Glutamatergic neuron (in vitro differentiated cells): ENCODE measurements around the gene MGAT4C. TPM values are rescaled to one million over a fixed set of nuclear protein-coding genes. Genes with fewer than 3 reads are reported as not detected.

Experiments used
- DNase-seq: peaks from one replicate; pipeline ENCODE4 v3.0.0; 2022
- H3K27ac Mint-ChIP-seq: one replicate; pipeline ENCODE4 v1.8.0; 2020; ENCODE audit warnings: mild to moderate bottlenecking, mixed read lengths, inconsistent platforms; ENCODE audit not compliant: unreplicated experiment
- H3K27me3 Mint-ChIP-seq: one replicate; pipeline ENCODE4 v1.8.0; 2020; ENCODE audit warnings: mild to moderate bottlenecking, moderate library complexity, mixed read lengths, inconsistent platforms; ENCODE audit not compliant: unreplicated experiment
- H3K36me3 Mint-ChIP-seq: one replicate; pipeline ENCODE4 v1.8.0; 2020; ENCODE audit warnings: mild to moderate bottlenecking, mixed read lengths, inconsistent platforms; ENCODE audit not compliant: unreplicated experiment
- H3K4me1 Mint-ChIP-seq: one replicate; pipeline ENCODE4 v1.8.0; 2020; ENCODE audit warnings: mild to moderate bottlenecking, low read depth, mixed read lengths, inconsistent platforms; ENCODE audit not compliant: unreplicated experiment
- H3K4me3 Mint-ChIP-seq: one replicate; pipeline ENCODE4 v1.8.0; 2020; ENCODE audit warnings: mild to moderate bottlenecking, mixed read lengths, inconsistent platforms; ENCODE audit not compliant: unreplicated experiment
- H3K9me3 Mint-ChIP-seq: one replicate; pipeline ENCODE4 v1.8.0; 2020; ENCODE audit warnings: mild to moderate bottlenecking, moderate library complexity, mixed read lengths, inconsistent platforms; ENCODE audit not compliant: unreplicated experiment
- total RNA-seq: library from RNA; stranded (reverse); fragmentation: NEBNext Ultra II Directional; extraction: Animal tissue kit (Norgen Biotek cat#: 25700); gene quantifications from one replicate; pipeline ENCODE4 v1.2.1, GENCODE V29; 2021; ENCODE audit not compliant: unreplicated experiment
- TF ChIP-seq, protein P1 (sequence below): fragments of 200-600 bp; sonication (generic); IDR thresholded peaks from one replicate; pipeline ENCODE4 v1.5.0; 2021; ENCODE audit not compliant: partially characterized antibody, unreplicated experiment

MGAT4C gene
- total RNA-seq, 1 donor from 2014 or later: 0.98 TPM

DNA sequence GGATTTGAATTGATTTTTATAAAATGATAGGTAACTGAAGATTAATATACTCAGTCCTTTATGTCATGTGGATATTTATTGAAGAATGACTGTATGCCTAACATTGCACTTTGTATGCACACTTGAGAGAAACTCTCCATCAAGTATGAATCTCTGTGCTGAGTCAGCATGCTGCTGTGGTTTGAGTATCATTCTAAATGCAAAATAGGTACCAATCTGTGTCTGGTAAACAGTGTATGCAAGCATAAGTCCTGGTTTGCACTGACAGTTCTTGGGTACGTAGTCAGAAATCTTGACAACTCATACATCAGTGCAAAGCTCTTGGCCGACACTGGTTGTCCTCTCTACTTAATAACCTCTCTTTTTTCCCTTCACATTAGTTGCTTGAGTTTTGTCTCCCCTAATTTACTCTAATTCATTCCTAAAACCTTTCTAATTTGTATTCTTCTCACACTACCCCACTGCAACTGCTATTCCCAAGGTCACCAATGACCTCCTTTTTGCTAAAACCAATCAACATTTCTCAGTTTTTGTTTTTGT is 21.8 kb downstream of the MGAT4C start:
- Mint-ChIP-seq H3K36me3 (no peaks in the 10 kb centered on the region), H3K27ac (no peak overlapping the region), H3K4me3 (no peak overlapping the region), H3K27me3 (no peaks in the 10 kb centered on the region), H3K9me3 (no peaks in the 10 kb centered on the region), H3K4me1 (peaks cover 5% of the 10 kb centered on the region)
- no peak for DNase-seq
- TF ChIP-seq, protein P1, sequence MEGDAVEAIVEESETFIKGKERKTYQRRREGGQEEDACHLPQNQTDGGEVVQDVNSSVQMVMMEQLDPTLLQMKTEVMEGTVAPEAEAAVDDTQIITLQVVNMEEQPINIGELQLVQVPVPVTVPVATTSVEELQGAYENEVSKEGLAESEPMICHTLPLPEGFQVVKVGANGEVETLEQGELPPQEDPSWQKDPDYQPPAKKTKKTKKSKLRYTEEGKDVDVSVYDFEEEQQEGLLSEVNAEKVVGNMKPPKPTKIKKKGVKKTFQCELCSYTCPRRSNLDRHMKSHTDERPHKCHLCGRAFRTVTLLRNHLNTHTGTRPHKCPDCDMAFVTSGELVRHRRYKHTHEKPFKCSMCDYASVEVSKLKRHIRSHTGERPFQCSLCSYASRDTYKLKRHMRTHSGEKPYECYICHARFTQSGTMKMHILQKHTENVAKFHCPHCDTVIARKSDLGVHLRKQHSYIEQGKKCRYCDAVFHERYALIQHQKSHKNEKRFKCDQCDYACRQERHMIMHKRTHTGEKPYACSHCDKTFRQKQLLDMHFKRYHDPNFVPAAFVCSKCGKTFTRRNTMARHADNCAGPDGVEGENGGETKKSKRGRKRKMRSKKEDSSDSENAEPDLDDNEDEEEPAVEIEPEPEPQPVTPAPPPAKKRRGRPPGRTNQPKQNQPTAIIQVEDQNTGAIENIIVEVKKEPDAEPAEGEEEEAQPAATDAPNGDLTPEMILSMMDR: no peak

GRCh38 chr12:86233126-86233525 is 23.1 kb downstream of the MGAT4C start:
- TF ChIP-seq, protein P1: no peak
- Mint-ChIP-seq H3K9me3 (no peaks in the 10 kb centered on the region), H3K36me3 (no peaks in the 10 kb centered on the region), H3K27me3 (no peaks in the 10 kb centered on the region), H3K4me1 (peaks cover 5% of the 10 kb centered on the region), H3K4me3 (no peak overlapping the region), H3K27ac (no peak overlapping the region)
- no peak for DNase-seq

GRCh38 chr12:86230516-86231146 is 25.6 kb downstream of the MGAT4C start:
- TF ChIP-seq, protein P1: no peak
- Mint-ChIP-seq H3K9me3 (no peaks in the 10 kb centered on the region), H3K27me3 (no peaks in the 10 kb centered on the region), H3K27ac (no peak overlapping the region), H3K36me3 (peaks cover 4% of the 10 kb centered on the region), H3K4me3 (no peak overlapping the region), H3K4me1 (peaks cover 5% of the 10 kb centered on the region)
- no peak for DNase-seq

DNA sequence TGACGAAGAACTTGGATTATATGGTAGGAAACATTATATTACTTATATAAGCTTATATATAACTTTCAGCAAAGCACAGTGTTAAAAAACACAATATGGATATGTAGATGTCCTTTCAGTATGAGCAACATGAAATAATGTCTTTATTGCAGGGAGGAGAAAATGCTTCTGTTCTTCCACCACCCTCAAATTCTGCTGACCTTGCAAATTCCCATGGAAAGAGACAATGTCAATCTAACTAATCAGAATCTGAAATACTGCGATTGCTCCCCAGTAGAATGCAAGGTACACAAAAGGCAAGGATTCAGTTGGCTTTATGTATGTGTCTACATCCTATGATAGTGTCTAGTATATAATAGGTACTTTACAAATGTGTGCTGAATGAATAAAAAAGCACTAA is 26.4 kb downstream of the MGAT4C start:
- no peaks in the 10 kb centered on the region for H3K9me3 Mint-ChIP-seq
- no peak overlapping the region for H3K4me3 Mint-ChIP-seq
- no peak overlapping the region for H3K27ac Mint-ChIP-seq
- H3K27me3 Mint-ChIP-seq: no peaks in the 10 kb centered on the region
- H3K4me1 Mint-ChIP-seq: peaks cover 4% of the 10 kb centered on the region
- DNase-seq: no peak
- TF ChIP-seq, protein P1: no peak
- H3K36me3 Mint-ChIP-seq: peaks cover 4% of the 10 kb centered on the region

- Mint-ChIP-seq H3K36me3 (peaks cover 4% of the 10 kb centered on the region), H3K4me1 (no peaks in the 10 kb centered on the region), H3K27ac (no peak overlapping the region), H3K4me3 (no peak overlapping the region), H3K9me3 (no peaks in the 10 kb centered on the region), H3K27me3 (no peaks in the 10 kb centered on the region)
- no peak for DNase-seq
- TF ChIP-seq, protein P1: no peak
Observed at GRCh38 chr12:86228656-86229055, 27.5 kb downstream of the MGAT4C start.
